IMR-90 (cell line): ENCODE measurements around the gene SERPINE2. TPM values are rescaled to one million over a fixed set of nuclear protein-coding genes. Genes with fewer than 3 reads are reported as not detected.
A peak's percentile ranks its signal among the peaks of the same experiment; 100 is the strongest.

Experiments
- ATAC-seq: fragments of 200-7000 bp; cut with Tn5 transposase; 2 replicates; pipeline ENCODE4 v1.9.1; 2020; ENCODE audit warnings: low read depth, mild to moderate bottlenecking, moderate library complexity
- BruUV-seq: library from RNA; stranded (reverse); fragments of 400-500 nt; replicated peaks from 2 replicates; lab custom pipeline; 2021; lab: Mats Ljungman, UMichigan
- CTCF ChIA-PET: fragments of 300-600 bp; formaldehyde crosslinking; extraction: SDS; loops from one replicate; lab custom pipeline; 2021; ENCODE audit warnings: antibody characterized with exemption; lab: Yijun Ruan, JAX
- POLR2A ChIA-PET: fragments of 300-600 bp; sonication (Branson Sonifier 250); formaldehyde crosslinking; loops from one replicate; lab custom pipeline; 2022; ENCODE audit warnings: antibody characterized with exemption; ENCODE audit not compliant: unreplicated experiment; lab: Charles Lee
- DNase-seq: peaks from one replicate; pipeline ENCODE4 v3.0.0; 2013
- H2AFZ ChIP-seq: replicated peaks from 2 replicates; pipeline ENCODE3; 2013; ENCODE audit warnings: low read length, mild to moderate bottlenecking; ENCODE audit not compliant: poor library complexity
- H2AK5ac ChIP-seq: 2 replicates; pipeline ENCODE4 v1.6.1; 2013; ENCODE audit warnings: low read depth, low read length, inconsistent platforms
- H2AK9ac ChIP-seq: replicated peaks from 2 replicates; pipeline ENCODE3; 2013; ENCODE audit warnings: mild to moderate bottlenecking, low read depth, low read length, moderate library complexity; ENCODE audit not compliant: poor library complexity
- H2BK120ac ChIP-seq: 2 replicates; pipeline ENCODE4 v1.6.1; 2013; ENCODE audit warnings: low read depth, low read length, inconsistent platforms
- H2BK15ac ChIP-seq: 3 replicates; pipeline ENCODE4 v1.6.1; 2013; ENCODE audit warnings: low read depth, low read length, inconsistent platforms
- H2BK20ac ChIP-seq: 2 replicates; pipeline ENCODE4 v1.6.1; 2013; ENCODE audit warnings: low read depth, mild to moderate bottlenecking, inconsistent platforms, low read length, moderate library complexity
- H2BK5ac ChIP-seq: 2 replicates; pipeline ENCODE4 v1.6.1; 2013; ENCODE audit warnings: mild to moderate bottlenecking, low read depth, low read length, inconsistent platforms; ENCODE audit not compliant: poor library complexity, severe bottlenecking
- H3K14ac ChIP-seq: replicated peaks from 2 replicates; pipeline ENCODE4 v1.6.1; 2013; ENCODE audit warnings: low read depth, low read length, inconsistent platforms
- H3K18ac ChIP-seq: 2 replicates; pipeline ENCODE4 v1.6.1; 2013; ENCODE audit warnings: low read depth, low read length, control low read depth
- H3K23ac ChIP-seq: 2 replicates; pipeline ENCODE4 v1.6.1; 2013; ENCODE audit warnings: low read depth, low read length, inconsistent platforms
- H3K27ac ChIP-seq: 2 replicates; pipeline ENCODE4 v1.5.1; 2013; ENCODE audit warnings: mild to moderate bottlenecking, control low read depth, low read length; ENCODE audit not compliant: insufficient read depth
- H3K27me3 ChIP-seq: 2 replicates; pipeline ENCODE4 v1.6.1; 2013; ENCODE audit warnings: low read length; ENCODE audit not compliant: control insufficient read depth, insufficient read depth
- H3K36me3 ChIP-seq: 2 replicates; pipeline ENCODE4 v1.6.1; 2013; ENCODE audit warnings: low read length, mixed read lengths; ENCODE audit not compliant: control insufficient read depth, insufficient read depth
- H3K4ac ChIP-seq: 2 replicates; pipeline ENCODE4 v1.6.1; 2013; ENCODE audit warnings: low read depth, low read length, inconsistent platforms
- H3K4me1 ChIP-seq: 2 replicates; pipeline ENCODE4 v1.6.1; 2013; ENCODE audit warnings: low read length, mixed read lengths; ENCODE audit not compliant: control insufficient read depth, insufficient read depth
- H3K4me2 ChIP-seq: 2 replicates; pipeline ENCODE4 v1.6.1; 2013; ENCODE audit warnings: low read depth, mild to moderate bottlenecking, control low read depth, low read length, moderate library complexity
- H3K4me3 ChIP-seq: 2 replicates; pipeline ENCODE4 v1.5.1; 2013; ENCODE audit warnings: low read depth, mild to moderate bottlenecking, control low read depth, low read length, moderate library complexity; ENCODE audit not compliant: insufficient read depth
- H3K56ac ChIP-seq: 2 replicates; pipeline ENCODE4 v1.6.1; 2013; ENCODE audit warnings: low read length, inconsistent platforms; ENCODE audit not compliant: insufficient read depth; ENCODE audit errors: extremely low read depth
- H3K79me1 ChIP-seq, 2 experiments: 2 replicates each; pipeline ENCODE4 v1.6.1; 2013; ENCODE audit warnings: low read length in 2 of 2, inconsistent platforms in 1 of 2, low read depth in 1 of 2
- H3K9ac ChIP-seq: 2 replicates; pipeline ENCODE4 v1.6.1; 2013; ENCODE audit warnings: low read depth, low read length, control low read depth
- H3K9me1 ChIP-seq: 2 replicates; pipeline ENCODE4 v1.6.1; 2013; ENCODE audit warnings: low read length, inconsistent platforms; ENCODE audit not compliant: insufficient read depth
- H3K9me3 ChIP-seq: 2 replicates; pipeline ENCODE4 v1.6.1; 2013; ENCODE audit warnings: low read length; ENCODE audit not compliant: control insufficient read depth, insufficient read depth
- H4K20me1 ChIP-seq: 2 replicates; pipeline ENCODE4 v1.6.1; 2013; ENCODE audit warnings: low read length, inconsistent platforms; ENCODE audit not compliant: insufficient read depth
- H4K5ac ChIP-seq: 2 replicates; pipeline ENCODE4 v1.6.1; 2013; ENCODE audit warnings: mild to moderate bottlenecking, low read depth, low read length, control low read depth
- H4K8ac ChIP-seq, 2 experiments: 2 replicates each; pipeline ENCODE4 v1.6.1; 2013; ENCODE audit warnings: low read depth in 2 of 2, low read length in 2 of 2, control low read depth in 1 of 2, inconsistent platforms in 1 of 2
- H4K91ac ChIP-seq: 2 replicates; pipeline ENCODE4 v1.6.1; 2013; ENCODE audit warnings: low read depth, low read length, inconsistent platforms; ENCODE audit not compliant: insufficient read depth
- BHLHE40 ChIP-seq: fragments of 150-350 bp; IDR thresholded peaks from 2 replicates; pipeline ENCODE4 v1.6.1; 2016; ENCODE audit warnings: mild to moderate bottlenecking, low read depth, low read length
- CEBPB ChIP-seq: IDR thresholded peaks from 2 replicates; pipeline ENCODE4 v1.6.1; 2012; ENCODE audit warnings: low read depth, low read length, improper control_type of control experiment
- CHD1 ChIP-seq: IDR thresholded peaks from 2 replicates; pipeline ENCODE4 v1.6.1; 2012; ENCODE audit warnings: low read depth, low read length, improper control_type of control experiment
- CTCF ChIP-seq: conservative IDR thresholded peaks from 2 replicates; pipeline ENCODE4 v1.5.1; 2012; ENCODE audit warnings: mild to moderate bottlenecking, low read depth, low read length, improper control_type of control experiment
- ELK1 ChIP-seq: fragments of 150-350 bp; IDR thresholded peaks from 2 replicates; pipeline ENCODE4 v1.6.1; 2016; ENCODE audit warnings: low read depth, mild to moderate bottlenecking, low read length, moderate library complexity, borderline replicate concordance
- FOS ChIP-seq: fragments of 150-350 bp; IDR thresholded peaks from 2 replicates; pipeline ENCODE4 v1.6.1; 2016; ENCODE audit warnings: low read depth, low read length
- MAFK ChIP-seq: IDR thresholded peaks from 2 replicates; pipeline ENCODE4 v1.6.1; 2012; ENCODE audit warnings: low read depth, low read length, improper control_type of control experiment
- MAZ ChIP-seq: IDR thresholded peaks from 2 replicates; pipeline ENCODE4 v1.6.1; 2012; ENCODE audit warnings: low read depth, mild to moderate bottlenecking, low read length, improper control_type of control experiment, moderate library complexity, borderline replicate concordance
- NFE2L2 ChIP-seq: fragments of 150-350 bp; IDR thresholded peaks from 2 replicates; pipeline ENCODE4 v1.6.1; 2016; ENCODE audit warnings: low read depth, mild to moderate bottlenecking, low read length
- POLR2A ChIP-seq: IDR thresholded peaks from 2 replicates; pipeline ENCODE4 v1.6.1; 2012; ENCODE audit warnings: mild to moderate bottlenecking, low read depth, low read length
- RAD21 ChIP-seq: IDR thresholded peaks from 2 replicates; pipeline ENCODE4 v1.6.1; 2012; ENCODE audit warnings: low read length, improper control_type of control experiment
- USF2 ChIP-seq: fragments of 150-350 bp; IDR thresholded peaks from 2 replicates; pipeline ENCODE4 v1.6.1; 2017; ENCODE audit warnings: mild to moderate bottlenecking, antibody characterized with exemption, low read length, low read depth
- WGBS, 2 experiments: methylation state at CpG; one replicate each; pipeline versions ENCODE4 v1.1.5 to v1.1.7; 2013; ENCODE audit warnings: missing lambda C conversion rate in 2 of 2; ENCODE audit not compliant: insufficient read length in 1 of 2; ENCODE audit errors: extremely low coverage in 2 of 2; 5-methylcytosine and 5-hydroxymethylcytosine counted together
- dilution Hi-C: fragments of 300-500 bp; cut with HindIII; formaldehyde crosslinking; loops from one replicate; pipeline ENCODE4 v1.14.3; 2018; ENCODE audit warnings: low sequenced_read_pairs; ENCODE audit not compliant: unreplicated experiment
- in situ Hi-C: fragments of 300-500 bp; cut with MboI; formaldehyde crosslinking; loops from 3 replicates; pipeline ENCODE4 v1.14.3; 2019; ENCODE audit warnings: low sequenced_read_pairs, inconsistent platforms, mixed read lengths
- intact Hi-C: fragments of 100-400 bp; cut with micrococcal nuclease; formaldehyde crosslinking; loops from 2 replicates; pipeline ENCODE4 v1.10.0; 2022
- polyA plus RNA-seq, 3 experiments: library from polyadenylated mRNA; depleted of rRNA; stranded (reverse); fragments of >200 nt; gene quantifications; 2 replicates each; pipeline ENCODE4 v1.2.3, GENCODE V29; 2012; ENCODE audit warnings: low replicate concordance in 1 of 3
- total RNA-seq: library from RNA; depleted of rRNA; stranded (reverse); fragments of >200 nt; gene quantifications from 2 replicates; pipeline ENCODE4 v1.2.3, GENCODE V29; 2012

Gene SERPINE2
- total and polyA plus RNA-seq, 2 of the 4 experiments (the other 2 are of a cell fraction) = 24.0 to 62.7 TPM

GRCh38 chr2:223994562-223995162 is 44.4 kb downstream of the SERPINE2 start (continued):
- TF ChIP-seq BHLHE40 = no peak

GRCh38 chr2:223993634-223994232 is 45.4 kb downstream of the SERPINE2 start:
- in situ Hi-C loops (loop anchor here (5.0 kb wide), 1 partner anchor 294 kb away; no protein-coding TSS in a partner anchor), intact Hi-C loops (loop anchor here (1.0 to 2.0 kb wide), 3 partner anchors 23 to 291 kb away; partner anchors contain the start of gene SERPINE2), dilution Hi-C loops (no loop called here)
- Histone ChIP-seq H3K18ac (no peak overlapping the region), H3K27ac (no peak overlapping the region), H3K9me3 (no peaks in the 10 kb centered on the region), H4K20me1 (no peaks in the 10 kb centered on the region), H3K27me3 (no peaks in the 10 kb centered on the region), H2BK15ac (no peak overlapping the region), H2BK5ac (no peak overlapping the region), H3K4me1 (peaks cover 12% of the 10 kb centered on the region), H2BK120ac (0 out of 2 replicates have a peak overlapping the region, but pooled peaks have one; percentile 12), H2BK20ac (no peak overlapping the region), H4K8ac (no peak overlapping the region), H3K36me3 (peaks cover 11% of the 10 kb centered on the region), H3K56ac (no peak overlapping the region), H2AK5ac (no peak overlapping the region), H2AK9ac (no peak overlapping the region), H3K23ac (no peak overlapping the region), H3K14ac (no peak overlapping the region), H4K5ac (no peak overlapping the region), H2AFZ (no peak overlapping the region), H3K4me3 (no peak overlapping the region), H3K79me1 (0 out of 4 replicates have a peak, but pooled peaks cover 0 to 4% of the 10 kb centered on the region in 2 experiments), H3K9ac (no peak overlapping the region), H3K4me2 (no peak overlapping the region), H4K91ac (no peak overlapping the region), H3K9me1 (peaks cover 10% of the 10 kb centered on the region; the same call in 1 of the 2 replicates), H3K4ac (no peak overlapping the region)
- peak; percentile 77 for ATAC-seq
- ChIA-PET CTCF (interaction anchor here (0.6 to 4.4 kb wide), 31 partner anchors 8 to 366 kb away, joined by 3 to 49 read pairs (median 3); partner anchors contain the start of gene SERPINE2), POLR2A (no interaction called here)
- WGBS, 2 experiments = 69% methylated on average over 2 of the region's 5 CpGs; no CpG with 5 or more reads in 1 of the 2 experiments
- BruUV-seq = no TSS peak
- DNase-seq = peak; percentile 82
- TF ChIP-seq CTCF = peak; percentile 87
- TF ChIP-seq CEBPB = no peak
- TF ChIP-seq POLR2A = no peak
- TF ChIP-seq NFE2L2 = no peak
- no peak for TF ChIP-seq USF2
- no peak for TF ChIP-seq MAFK
- no peak for TF ChIP-seq FOS
- peak; percentile 90 for TF ChIP-seq RAD21
- no peak for TF ChIP-seq CHD1
- TF ChIP-seq ELK1 = no peak
- TF ChIP-seq MAZ = no peak
